Measurements from ENCODE around the gene FAM131B. TPM values are rescaled to one million over a fixed set of nuclear protein-coding genes. Genes with fewer than 3 reads are reported as not detected.

The FAM131B gene
- total RNA-seq, 1 donor from 2014 or later = 3.1 TPM

DNA sequence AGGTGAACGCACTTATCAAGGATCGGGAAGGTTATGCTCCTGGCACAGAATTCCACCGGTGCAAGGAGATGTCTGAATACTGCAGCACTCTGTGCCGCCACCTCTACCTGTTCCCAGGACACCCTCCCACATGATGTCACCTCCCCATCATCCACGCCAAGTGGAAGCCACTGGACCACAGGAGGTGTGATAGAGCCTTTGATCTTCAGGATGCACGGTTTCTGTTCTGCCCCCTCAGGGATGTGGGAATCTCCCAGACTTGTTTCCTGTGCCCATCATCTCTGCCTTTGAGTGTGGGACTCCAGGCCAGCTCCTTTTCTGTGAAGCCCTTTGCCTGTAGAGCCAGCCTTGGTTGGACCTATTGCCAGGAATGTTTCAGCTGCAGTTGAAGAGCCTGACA lies 57.6 kb downstream of the FAM131B start:
- no peaks in the 10 kb centered on the region for H3K4me1 Mint-ChIP-seq (ENCODE audit: low read depth)
- H3K9me3 Mint-ChIP-seq (ENCODE audit: low read depth) = no peaks in the 10 kb centered on the region
- H3K4me3 Mint-ChIP-seq (ENCODE audit: unreplicated experiment) = no peak overlapping the region
- no peak for DNase-seq (ENCODE audit: low spot score)
- TF ChIP-seq, protein P1, sequence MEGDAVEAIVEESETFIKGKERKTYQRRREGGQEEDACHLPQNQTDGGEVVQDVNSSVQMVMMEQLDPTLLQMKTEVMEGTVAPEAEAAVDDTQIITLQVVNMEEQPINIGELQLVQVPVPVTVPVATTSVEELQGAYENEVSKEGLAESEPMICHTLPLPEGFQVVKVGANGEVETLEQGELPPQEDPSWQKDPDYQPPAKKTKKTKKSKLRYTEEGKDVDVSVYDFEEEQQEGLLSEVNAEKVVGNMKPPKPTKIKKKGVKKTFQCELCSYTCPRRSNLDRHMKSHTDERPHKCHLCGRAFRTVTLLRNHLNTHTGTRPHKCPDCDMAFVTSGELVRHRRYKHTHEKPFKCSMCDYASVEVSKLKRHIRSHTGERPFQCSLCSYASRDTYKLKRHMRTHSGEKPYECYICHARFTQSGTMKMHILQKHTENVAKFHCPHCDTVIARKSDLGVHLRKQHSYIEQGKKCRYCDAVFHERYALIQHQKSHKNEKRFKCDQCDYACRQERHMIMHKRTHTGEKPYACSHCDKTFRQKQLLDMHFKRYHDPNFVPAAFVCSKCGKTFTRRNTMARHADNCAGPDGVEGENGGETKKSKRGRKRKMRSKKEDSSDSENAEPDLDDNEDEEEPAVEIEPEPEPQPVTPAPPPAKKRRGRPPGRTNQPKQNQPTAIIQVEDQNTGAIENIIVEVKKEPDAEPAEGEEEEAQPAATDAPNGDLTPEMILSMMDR (IDR thresholded peaks at IDR 0.05) = no peak
- H3K27me3 Mint-ChIP-seq (ENCODE audit: low read depth) = no peaks in the 10 kb centered on the region
- no peak overlapping the region for H3K27ac Mint-ChIP-seq (ENCODE audit: unreplicated experiment)
- H3K36me3 Mint-ChIP-seq (ENCODE audit: low read depth) = peaks cover 63% of the 10 kb centered on the region

DNA sequence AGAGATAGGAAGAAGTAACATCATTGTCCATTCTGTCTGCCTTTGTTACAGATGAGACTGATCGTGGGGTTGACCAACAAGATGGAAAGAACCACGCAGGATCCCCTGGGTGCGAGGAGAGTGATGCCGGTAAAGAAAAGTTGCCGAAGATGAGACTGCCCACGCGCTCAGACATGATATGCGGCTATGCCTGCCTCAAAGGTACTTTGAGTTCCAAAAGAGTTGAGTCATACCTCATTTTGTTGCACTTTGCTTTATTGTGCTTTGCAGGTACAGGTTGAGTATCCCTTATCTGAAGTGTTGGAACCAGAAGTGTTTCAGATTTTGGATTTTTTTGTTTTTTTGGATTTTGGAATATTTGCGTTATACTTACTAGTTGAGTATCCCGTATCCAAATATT lies 58.8 kb downstream of the FAM131B start:
- Mint-ChIP-seq H3K4me3 (ENCODE audit: unreplicated experiment) (no peak overlapping the region), H3K27me3 (ENCODE audit: low read depth) (no peaks in the 10 kb centered on the region), H3K27ac (ENCODE audit: unreplicated experiment) (no peak overlapping the region), H3K36me3 (ENCODE audit: low read depth) (peaks cover 69% of the 10 kb centered on the region), H3K9me3 (ENCODE audit: low read depth) (no peaks in the 10 kb centered on the region), H3K4me1 (ENCODE audit: low read depth) (peaks cover 3% of the 10 kb centered on the region)
- TF ChIP-seq, protein P1 (IDR thresholded peaks at IDR 0.05) = no peak
- no peak for DNase-seq (ENCODE audit: low spot score)

Small RNA genes lying within 50 kb of the gene (microRNA-seq; reads per million reads assigned to microRNA genes)
- gene MIR6892 (ENCODE audit: borderline number of aligned reads) = not detected

Other genes starting within 250 kb of the FAM131B start
- not detected in 3 replicates for gene PIP, start 230.6 kb downstream of the FAM131B start, total RNA-seq
- not detected in 3 replicates for gene TAS2R39, start 179.3 kb downstream of the FAM131B start, total RNA-seq
- not detected in 3 replicates for gene TAS2R40, start 140.7 kb downstream of the FAM131B start, total RNA-seq
- 70.1 to 79.6 TPM (median 79.4 TPM) in 3 replicates for gene GSTK1, start 99.3 kb downstream of the FAM131B start, total RNA-seq
- not detected in 3 replicates for gene TMEM139, start 77.8 kb downstream of the FAM131B start, total RNA-seq
- gene CASP2, start 74.4 kb downstream of the FAM131B start, total RNA-seq = 28.7 to 31.5 TPM (median 30.3 TPM) in 3 replicates
- gene CLCN1, start 46.6 kb downstream of the FAM131B start, total RNA-seq = not detected in 3 replicates
- gene ZYX, start 18.6 kb upstream of the FAM131B start, total RNA-seq = 241 to 386 TPM (median 384 TPM) in 3 replicates
- not detected in 3 replicates for gene EPHA1, start 46.1 kb upstream of the FAM131B start, total RNA-seq
- gene TAS2R60, start 80.7 kb upstream of the FAM131B start, total RNA-seq = not detected in 3 replicates
- not detected in 3 replicates for gene TAS2R41, start 115.2 kb upstream of the FAM131B start, total RNA-seq
- 0.23 to 0.63 TPM (median 0.32 TPM) in 3 replicates for gene CTAGE15, start 209.1 kb upstream of the FAM131B start, total RNA-seq